Trophoblast cell (in vitro differentiated cells and primary cell): Measurements from ENCODE around the gene C9orf72.

Source experiments
- DNase-seq, 2 donors: peaks; one replicate each; pipeline ENCODE4 v3.0.0-alpha.2; 2016
- H2AFZ ChIP-seq: 2 replicates; pipeline ENCODE4 v1.6.1; 2013; ENCODE audit warnings: low read length, moderate library complexity, mild to moderate bottlenecking; ENCODE audit not compliant: insufficient read depth, poor library complexity
- H2AK5ac ChIP-seq: 2 replicates; pipeline ENCODE4 v1.6.1; 2013; ENCODE audit warnings: mild to moderate bottlenecking, low read length
- H2BK120ac ChIP-seq: 2 replicates; pipeline ENCODE4 v1.6.1; 2013; ENCODE audit warnings: low read length, mild to moderate bottlenecking, moderate library complexity; ENCODE audit not compliant: insufficient read depth, poor library complexity
- H2BK12ac ChIP-seq: 2 replicates; pipeline ENCODE4 v1.6.1; 2013; ENCODE audit warnings: mild to moderate bottlenecking, low read length, moderate library complexity
- H2BK5ac ChIP-seq: 2 replicates; pipeline ENCODE4 v1.6.1; 2013; ENCODE audit warnings: low read length, low read depth, moderate library complexity, mild to moderate bottlenecking; ENCODE audit not compliant: poor library complexity
- H3K14ac ChIP-seq: 2 replicates; pipeline ENCODE4 v1.6.1; 2013; ENCODE audit warnings: mild to moderate bottlenecking, low read length
- H3K18ac ChIP-seq: 2 replicates; pipeline ENCODE4 v1.6.1; 2013; ENCODE audit warnings: mild to moderate bottlenecking, low read length
- H3K23ac ChIP-seq: 2 replicates; pipeline ENCODE4 v1.6.1; 2013; ENCODE audit warnings: low read length
- H3K27ac ChIP-seq: 2 replicates; pipeline ENCODE4 v1.5.1; 2013; ENCODE audit warnings: low read depth, mild to moderate bottlenecking, inconsistent platforms, low read length, moderate library complexity
- H3K27me3 ChIP-seq: 2 replicates; pipeline ENCODE4 v1.6.1; 2013; ENCODE audit warnings: inconsistent platforms, mild to moderate bottlenecking, low read length, moderate library complexity; ENCODE audit not compliant: insufficient read depth
- H3K36me3 ChIP-seq, 2 experiments: 1 replicate in 1 of 2; 2 replicates in 1 of 2; pipeline ENCODE4 v1.6.1; 2013; ENCODE audit warnings: low read length in 2 of 2, mild to moderate bottlenecking in 2 of 2, moderate library complexity in 1 of 2; ENCODE audit not compliant: insufficient read depth in 2 of 2, control insufficient read depth in 1 of 2
- H3K4ac ChIP-seq: 2 replicates; pipeline ENCODE4 v1.6.1; 2013; ENCODE audit warnings: low read depth, mild to moderate bottlenecking, low read length, moderate library complexity
- H3K4me1 ChIP-seq, 2 experiments: 1 replicate in 1 of 2; 2 replicates in 1 of 2; pipeline ENCODE4 v1.6.1; 2013; ENCODE audit warnings: low read length in 2 of 2, mild to moderate bottlenecking in 2 of 2, moderate library complexity in 1 of 2; ENCODE audit not compliant: insufficient read depth in 2 of 2, control insufficient read depth in 1 of 2
- H3K4me2 ChIP-seq: 2 replicates; pipeline ENCODE4 v1.6.1; 2013; ENCODE audit warnings: inconsistent platforms, mild to moderate bottlenecking, low read length, moderate library complexity
- H3K4me3 ChIP-seq: 2 replicates; pipeline ENCODE4 v1.5.1; 2013; ENCODE audit warnings: mild to moderate bottlenecking, low read depth, low read length, inconsistent platforms
- H3K79me1 ChIP-seq: one replicate; pipeline ENCODE4 v1.6.1; 2013; ENCODE audit warnings: low read length
- H3K79me2 ChIP-seq: 2 replicates; pipeline ENCODE4 v1.6.1; 2013; ENCODE audit warnings: low read length, mild to moderate bottlenecking; ENCODE audit not compliant: control insufficient read depth, insufficient read depth, poor library complexity
- H3K9ac ChIP-seq: 2 replicates; pipeline ENCODE4 v1.6.1; 2013; ENCODE audit warnings: mild to moderate bottlenecking, low read length
- H3K9me3 ChIP-seq: 2 replicates; pipeline ENCODE4 v1.6.1; 2013; ENCODE audit warnings: low read depth, mild to moderate bottlenecking, control low read depth, inconsistent platforms, low read length; ENCODE audit not compliant: insufficient read depth
- H4K12ac ChIP-seq: 2 replicates; pipeline ENCODE4 v1.6.1; 2013; ENCODE audit warnings: low read depth, mild to moderate bottlenecking, low read length, moderate library complexity
- H4K8ac ChIP-seq: 2 replicates; pipeline ENCODE4 v1.6.1; 2013; ENCODE audit warnings: low read depth, mild to moderate bottlenecking, low read length, moderate library complexity
- H4K91ac ChIP-seq: one replicate; pipeline ENCODE4 v1.6.1; 2013; ENCODE audit warnings: low read depth, mild to moderate bottlenecking, low read length, moderate library complexity
- WGBS: extraction: QIAGEN DNeasy Blood & Tissue Kit; methylation state at CpG from one replicate; pipeline ENCODE4 v1.1.7; 2013; ENCODE audit warnings: missing lambda C conversion rate; ENCODE audit not compliant: insufficient read length, insufficient coverage; ENCODE audit errors: extremely low coverage; 5-methylcytosine and 5-hydroxymethylcytosine counted together

C9orf72 gene

DNA sequence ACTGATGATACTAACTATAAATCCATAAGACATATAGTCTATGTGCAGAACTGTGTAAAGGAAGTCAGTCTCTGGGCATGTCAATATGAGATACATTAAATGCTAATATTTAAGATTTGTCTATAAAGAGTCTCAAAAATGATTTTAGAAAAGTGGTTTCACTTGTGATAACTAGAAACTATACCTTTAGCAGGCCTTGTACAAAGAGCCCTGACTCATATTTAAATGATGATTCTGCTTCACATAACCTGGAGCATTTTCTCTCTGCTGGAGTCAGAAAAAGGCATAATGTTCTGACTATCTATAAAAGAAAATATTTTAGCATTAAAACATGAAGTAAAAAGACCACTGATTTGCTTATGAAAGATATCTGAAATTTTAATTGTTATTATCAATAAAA lies 15.0 kb downstream of the C9orf72 start:
- H4K91ac ChIP-seq = no peak overlapping the region
- no peak overlapping the region for H4K12ac ChIP-seq
- H3K18ac ChIP-seq = no peak overlapping the region
- no peak overlapping the region for H3K23ac ChIP-seq
- no peaks in the 10 kb centered on the region for H3K4me1 ChIP-seq
- no peak overlapping the region for H2AK5ac ChIP-seq
- H3K79me2 ChIP-seq = no peaks in the 10 kb centered on the region
- no peak overlapping the region for H3K4me2 ChIP-seq
- no peaks in the 10 kb centered on the region for H3K9me3 ChIP-seq
- no peak overlapping the region for H2AFZ ChIP-seq
- no peak overlapping the region for H3K27ac ChIP-seq
- H2BK12ac ChIP-seq = no peak overlapping the region
- no peak overlapping the region for H3K9ac ChIP-seq
- H4K8ac ChIP-seq = no peak overlapping the region
- peaks cover 3% of the 10 kb centered on the region in 2 experiments for H3K36me3 ChIP-seq
- no peaks in the 10 kb centered on the region for H3K27me3 ChIP-seq
- H3K14ac ChIP-seq = no peak overlapping the region
- H2BK120ac ChIP-seq = no peak overlapping the region
- H3K79me1 ChIP-seq = no peaks in the 10 kb centered on the region
- no peak overlapping the region for H3K4me3 ChIP-seq
- no peak for DNase-seq
- no peak overlapping the region for H3K4ac ChIP-seq
- H2BK5ac ChIP-seq = no peak overlapping the region

DNA sequence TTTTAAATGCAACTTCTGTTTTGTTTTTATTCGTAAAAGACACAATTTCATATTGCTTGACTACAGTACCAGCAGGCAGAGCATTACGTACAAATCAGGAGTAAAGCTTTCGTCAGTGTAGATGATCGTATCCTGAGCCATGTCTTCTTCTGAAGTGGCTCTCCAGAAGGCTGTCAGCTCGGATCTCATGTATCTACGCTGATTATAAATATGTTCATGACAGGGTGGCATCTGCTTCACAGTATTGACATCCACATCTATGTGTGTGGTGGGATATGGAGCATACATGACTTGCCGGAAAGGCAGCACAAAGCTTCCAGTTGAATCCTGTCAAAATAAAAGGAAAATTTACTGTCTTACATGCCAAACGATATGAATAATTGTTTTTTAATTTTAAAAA lies 16.8 kb downstream of the C9orf72 start:
- H4K91ac ChIP-seq = no peak overlapping the region
- no peak overlapping the region for H2BK120ac ChIP-seq
- no peaks in the 10 kb centered on the region for H3K27me3 ChIP-seq
- no peaks in the 10 kb centered on the region for H3K4me1 ChIP-seq
- no peak overlapping the region for H4K12ac ChIP-seq
- H3K9ac ChIP-seq = no peak overlapping the region
- DNase-seq = no peak
- peaks cover 3% of the 10 kb centered on the region in 2 experiments for H3K36me3 ChIP-seq
- no peak overlapping the region for H2BK12ac ChIP-seq
- no peak overlapping the region for H2AFZ ChIP-seq
- H3K9me3 ChIP-seq = no peaks in the 10 kb centered on the region
- H2AK5ac ChIP-seq = no peak overlapping the region
- WGBS = no CpG with 5 or more reads among the region's 8 CpGs
- H3K23ac ChIP-seq = no peak overlapping the region
- H3K14ac ChIP-seq = no peak overlapping the region
- no peak overlapping the region for H4K8ac ChIP-seq
- no peak overlapping the region for H3K27ac ChIP-seq
- H3K79me2 ChIP-seq = no peaks in the 10 kb centered on the region
- H3K4me3 ChIP-seq = no peak overlapping the region
- H3K18ac ChIP-seq = no peak overlapping the region
- H3K4ac ChIP-seq = no peak overlapping the region
- H3K4me2 ChIP-seq = no peak overlapping the region
- H2BK5ac ChIP-seq = no peak overlapping the region
- no peaks in the 10 kb centered on the region for H3K79me1 ChIP-seq

DNA sequence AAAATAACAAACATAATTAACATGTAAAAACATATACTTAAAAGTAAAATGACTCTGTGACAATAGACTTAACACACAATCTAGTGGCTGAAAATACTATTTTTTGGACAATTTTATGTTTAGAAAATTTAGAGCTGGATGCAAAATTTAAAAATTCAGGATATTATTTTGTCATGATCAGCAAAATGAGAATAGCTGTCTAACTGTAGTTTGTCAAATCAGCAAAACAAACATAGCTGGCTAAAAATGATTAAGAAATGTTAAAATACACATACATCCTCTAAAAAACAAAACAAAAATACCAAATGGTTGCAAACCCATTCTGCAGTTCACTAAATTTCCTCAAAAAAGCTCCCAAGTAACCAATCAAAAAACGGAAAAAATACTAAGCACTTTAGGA lies 18.6 kb downstream of the C9orf72 start:
- Histone ChIP-seq H2AK5ac (no peak overlapping the region), H4K91ac (no peak overlapping the region)

DNA sequence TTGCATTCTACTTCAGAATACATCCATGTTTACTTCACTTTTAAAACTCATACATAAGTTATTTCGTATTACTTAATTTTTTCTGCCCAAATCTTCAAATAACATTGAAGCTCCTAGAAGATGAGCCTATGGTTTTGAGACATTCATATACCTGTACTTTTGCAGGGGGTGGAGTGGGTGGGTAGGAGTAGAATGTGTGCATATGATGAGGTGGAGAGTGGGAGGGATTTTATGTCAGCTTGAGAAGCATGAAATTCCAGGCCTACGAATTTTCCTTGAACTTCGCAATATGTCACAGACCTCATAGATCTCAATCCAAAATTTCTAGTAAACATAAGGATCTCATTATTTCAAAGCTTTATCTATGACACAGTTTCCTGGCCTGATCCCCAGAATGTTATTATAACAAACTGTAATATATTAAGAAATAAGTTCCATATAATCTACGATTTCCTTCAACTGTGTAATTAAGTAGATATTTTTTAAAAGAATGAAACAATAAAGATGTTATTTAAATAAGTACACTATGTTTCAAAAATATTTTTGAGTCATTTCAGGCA lies 24.0 kb downstream of the C9orf72 start:
- Histone ChIP-seq H2AK5ac (no peak overlapping the region), H3K4me1 (no peaks in the 10 kb centered on the region), H4K8ac (no peak overlapping the region), H4K12ac (no peak overlapping the region), H3K27me3 (no peaks in the 10 kb centered on the region), H3K9me3 (no peaks in the 10 kb centered on the region), H3K4me2 (no peak overlapping the region), H4K91ac (no peak overlapping the region), H2BK12ac (no peak overlapping the region), H2BK5ac (no peak overlapping the region), H3K14ac (no peak overlapping the region), H3K18ac (no peak overlapping the region), H2AFZ (no peak overlapping the region), H3K9ac (no peak overlapping the region), H3K4me3 (no peak overlapping the region), H3K36me3 (peaks cover 0 to 5% of the 10 kb centered on the region in 2 experiments), H3K4ac (no peak overlapping the region), H3K23ac (no peak overlapping the region), H2BK120ac (no peak overlapping the region), H3K79me1 (no peaks in the 10 kb centered on the region), H3K79me2 (no peaks in the 10 kb centered on the region), H3K27ac (no peak overlapping the region)
- WGBS = no CpG with 5 or more reads among the region's 4 CpGs
- DNase-seq = no peak

More for the DNA sequence above, 18.6 kb downstream of the C9orf72 start:
- Histone ChIP-seq H3K4me2 (no peak overlapping the region), H3K18ac (no peak overlapping the region), H3K27me3 (no peaks in the 10 kb centered on the region), H3K9me3 (no peaks in the 10 kb centered on the region), H3K23ac (no peak overlapping the region), H3K4ac (no peak overlapping the region), H2BK5ac (no peak overlapping the region), H4K8ac (no peak overlapping the region), H2BK12ac (no peak overlapping the region), H3K27ac (no peak overlapping the region), H2AFZ (no peak overlapping the region), H2BK120ac (no peak overlapping the region), H3K14ac (no peak overlapping the region), H3K79me1 (no peaks in the 10 kb centered on the region), H3K9ac (no peak overlapping the region), H4K12ac (no peak overlapping the region), H3K79me2 (no peaks in the 10 kb centered on the region), H3K4me3 (no peak overlapping the region), H3K36me3 (peaks cover 3% of the 10 kb centered on the region in 2 experiments), H3K4me1 (no peaks in the 10 kb centered on the region)
- no CpG with 5 or more reads among the region's 1 CpG for WGBS
- DNase-seq = no peak
